Rectal smooth muscle tissue (tissue), 1 donor: ENCODE measurements around the gene AP2A2.
"Not testable (repeated sequence)": the region's sequence is repeated elsewhere in the genome, so short reads cannot be mapped to it uniquely, and the experiment has no call there.

ENCODE experiments used
- H3K27ac ChIP-seq: one replicate; pipeline ENCODE4 v1.7.0; 2013; ENCODE audit warnings: low read depth, low read length, inconsistent platforms
- H3K27me3 ChIP-seq: one replicate; pipeline ENCODE4 v1.7.0; 2013; ENCODE audit warnings: low read length; ENCODE audit not compliant: control insufficient read depth, insufficient read depth
- H3K36me3 ChIP-seq: one replicate; pipeline ENCODE4 v1.7.0; 2013; ENCODE audit warnings: low read length; ENCODE audit not compliant: control insufficient read depth, insufficient read depth
- H3K4me1 ChIP-seq: one replicate; pipeline ENCODE4 v1.7.0; 2013; ENCODE audit warnings: low read length; ENCODE audit not compliant: control insufficient read depth, insufficient read depth
- H3K4me3 ChIP-seq: one replicate; pipeline ENCODE4 v1.7.0; 2013; ENCODE audit warnings: low read length
- H3K9ac ChIP-seq: one replicate; pipeline ENCODE4 v1.7.0; 2013; ENCODE audit warnings: low read length

AP2A2 gene

DNA sequence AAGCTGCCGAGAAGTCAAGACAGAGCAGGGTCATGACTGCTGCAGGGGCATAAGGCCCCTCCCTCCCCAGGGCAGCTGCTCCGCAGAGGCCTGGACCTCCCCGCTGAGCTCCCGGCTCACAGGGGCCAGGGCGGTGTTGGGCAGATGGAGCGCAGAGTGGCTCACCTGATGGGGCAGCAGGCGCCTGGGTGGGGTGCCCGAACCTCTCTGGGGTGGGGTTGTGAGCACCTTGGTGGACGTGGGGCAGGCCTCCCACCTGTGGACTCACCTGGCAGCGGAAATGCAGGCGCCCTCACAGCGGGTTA is 87.9 kb downstream of the AP2A2 start:
- no peaks in the 10 kb centered on the region for H3K27me3 ChIP-seq
- H3K27ac ChIP-seq, result no peak overlapping the region
- peaks cover 17% of the 10 kb centered on the region for H3K36me3 ChIP-seq
- no peaks in the 10 kb centered on the region for H3K4me1 ChIP-seq
- no peak overlapping the region for H3K9ac ChIP-seq
- no peak overlapping the region for H3K4me3 ChIP-seq

DNA sequence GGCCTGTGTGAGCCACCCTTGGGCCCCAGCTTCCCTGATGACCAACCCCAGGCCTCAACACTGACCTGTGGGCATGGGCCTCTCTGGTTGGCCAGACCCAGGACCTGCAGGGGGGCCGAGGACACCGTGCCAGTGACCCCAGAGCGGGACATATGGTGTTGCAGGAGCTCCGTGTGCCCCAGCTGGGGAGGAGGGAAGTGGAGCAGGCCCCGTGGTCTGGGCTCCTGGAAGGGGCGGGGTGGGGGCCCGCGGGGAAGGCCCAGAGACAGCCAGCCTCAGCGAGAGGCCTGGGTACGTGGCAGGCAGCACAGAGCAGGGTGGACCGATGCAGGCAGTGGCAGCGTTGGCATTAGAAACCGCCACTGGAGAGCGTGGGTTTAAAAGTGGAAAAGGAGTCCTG is 88.6 kb downstream of the AP2A2 start:
- H3K4me3 ChIP-seq, result no peak overlapping the region
- H3K9ac ChIP-seq, result no peak overlapping the region
- H3K36me3 ChIP-seq, result peaks cover 17% of the 10 kb centered on the region
- no peaks in the 10 kb centered on the region for H3K27me3 ChIP-seq
- no peaks in the 10 kb centered on the region for H3K4me1 ChIP-seq
- no peak overlapping the region for H3K27ac ChIP-seq

DNA sequence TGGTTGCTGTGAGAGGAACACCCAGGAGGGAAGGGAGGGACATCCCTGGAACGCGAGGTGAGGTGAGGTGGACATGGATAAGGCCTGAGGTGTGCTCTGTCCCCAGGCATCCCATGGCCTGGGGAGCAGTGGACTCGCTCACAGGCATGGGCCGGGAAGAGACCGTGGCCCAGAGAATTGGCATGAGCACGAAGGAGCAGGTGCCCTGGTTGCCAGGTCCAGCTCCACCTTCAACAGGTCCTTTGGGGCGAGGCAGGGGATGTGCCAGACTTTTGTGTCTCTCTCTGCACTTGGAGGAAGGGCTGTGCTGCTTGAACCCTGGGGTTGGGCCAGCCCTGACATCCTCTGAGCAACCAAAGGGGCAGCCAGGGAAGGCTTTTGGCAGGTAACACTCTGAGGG is 89.4 kb downstream of the AP2A2 start:
- Histone ChIP-seq H3K36me3 (peaks cover 12% of the 10 kb centered on the region), H3K27ac (no peak overlapping the region), H3K4me1 (no peaks in the 10 kb centered on the region), H3K9ac (no peak overlapping the region), H3K4me3 (no peak overlapping the region), H3K27me3 (no peaks in the 10 kb centered on the region)

DNA sequence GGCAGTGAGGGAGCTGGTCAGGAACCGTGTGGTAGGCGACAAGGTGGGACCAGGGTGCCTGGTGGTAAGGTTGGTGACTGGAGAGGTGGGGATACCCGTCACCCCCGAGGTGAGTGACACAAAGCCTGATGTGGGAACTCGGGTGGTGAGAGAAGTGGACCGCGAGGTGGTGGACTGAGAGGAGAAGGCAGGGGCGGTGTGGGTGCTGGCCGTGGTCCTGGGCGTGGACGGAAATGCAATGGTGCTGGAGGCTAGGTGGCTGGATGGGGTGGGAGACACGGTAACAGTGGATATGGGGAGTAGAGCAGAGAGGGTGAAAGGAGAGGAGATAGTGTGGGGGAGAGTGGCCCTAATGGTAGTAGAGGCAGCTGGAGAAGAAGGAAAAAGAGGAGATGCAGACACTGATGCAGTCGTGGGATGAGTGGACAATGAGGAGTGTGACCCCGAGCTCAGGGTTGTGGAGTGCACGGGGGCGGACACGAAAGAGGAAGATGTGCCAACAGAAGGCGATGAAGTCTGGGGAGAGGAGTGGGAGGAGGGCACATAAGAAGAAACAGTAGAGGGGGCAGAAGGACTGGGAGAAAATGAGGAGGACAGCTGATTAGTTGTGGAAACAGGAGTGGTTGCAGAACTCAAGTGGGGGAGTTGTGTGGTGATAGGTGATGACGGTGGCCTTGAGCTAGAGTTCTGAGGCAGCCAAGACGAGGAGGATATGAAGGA is 90.3 kb downstream of the AP2A2 start:
- Histone ChIP-seq H3K9ac (no peak overlapping the region), H3K36me3 (peaks cover 7% of the 10 kb centered on the region), H3K4me1 (no peaks in the 10 kb centered on the region), H3K27me3 (no peaks in the 10 kb centered on the region), H3K27ac (no peak overlapping the region), H3K4me3 (no peak overlapping the region)

DNA sequence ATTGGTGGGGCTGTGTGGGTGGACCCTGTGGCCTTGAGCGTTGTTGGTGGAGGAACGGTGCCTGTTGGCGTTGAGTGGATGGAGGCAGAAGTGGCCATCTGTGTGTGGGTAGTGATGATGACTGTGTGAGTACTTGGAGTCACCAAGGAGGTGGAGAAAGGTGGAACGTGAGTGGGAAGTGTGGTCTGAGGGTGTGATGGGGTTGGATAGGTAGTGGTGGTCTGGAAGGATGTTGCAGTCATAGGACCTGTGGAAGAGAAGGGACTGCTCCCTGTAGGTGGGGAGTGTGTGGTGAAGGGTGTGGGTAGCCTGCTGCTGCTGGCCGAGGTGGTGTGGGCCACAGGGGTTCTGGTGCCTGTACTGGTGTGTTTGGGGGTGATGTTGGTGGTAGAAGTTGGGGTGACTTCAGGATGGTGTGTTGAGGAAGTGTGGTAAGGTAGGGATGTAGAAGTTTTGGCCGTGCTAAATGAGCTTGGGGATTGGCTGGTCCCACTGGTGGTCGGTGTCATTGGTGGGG is 91.0 kb downstream of the AP2A2 start:
- H3K27ac ChIP-seq, H3K4me3 ChIP-seq, H3K9ac ChIP-seq, H3K27me3 ChIP-seq, H3K36me3 ChIP-seq, H3K4me1 ChIP-seq: not testable (repeated sequence)

DNA sequence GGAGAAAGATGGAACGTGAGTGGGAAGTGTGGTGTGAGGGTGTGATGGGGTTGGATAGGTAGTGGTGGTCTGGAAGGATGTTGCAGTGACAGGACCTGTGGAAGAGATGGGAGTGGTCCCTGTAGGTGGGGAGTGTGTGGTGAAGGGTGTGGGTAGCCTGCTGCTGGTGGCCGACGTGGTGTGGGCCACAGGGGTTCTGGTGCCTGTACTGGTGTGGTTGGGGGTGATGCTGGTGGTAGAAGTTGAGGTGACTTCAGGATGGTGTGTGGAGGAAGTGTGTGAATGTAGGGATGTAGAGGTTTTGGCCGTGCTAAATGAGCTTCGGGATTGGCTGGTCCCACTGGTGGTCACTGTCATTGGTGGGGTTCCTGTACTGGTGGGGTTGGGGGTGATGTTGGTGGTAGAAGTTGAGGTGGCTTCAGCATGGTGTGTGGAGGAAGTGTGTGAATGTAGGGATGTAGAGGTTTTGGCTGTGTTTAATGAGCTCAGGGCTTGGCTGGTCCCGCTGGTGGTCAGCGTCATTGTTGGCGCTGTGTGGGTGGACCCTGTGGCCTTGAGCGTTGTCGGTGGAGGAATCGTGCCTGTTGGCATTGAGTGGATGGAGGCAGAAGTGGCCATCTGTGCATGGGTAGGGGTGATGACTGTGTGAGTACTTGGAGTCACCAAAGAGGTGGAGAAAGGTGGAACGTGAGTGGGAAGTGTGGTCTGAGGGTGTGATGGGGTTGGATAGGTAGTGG is 91.8 kb downstream of the AP2A2 start:
- Histone ChIP-seq H3K9ac (no peak overlapping the region), H3K36me3 (no peaks in the 10 kb centered on the region), H3K27ac (no peak overlapping the region), H3K27me3 (no peaks in the 10 kb centered on the region), H3K4me3 (no peak overlapping the region), H3K4me1 (no peaks in the 10 kb centered on the region)

DNA sequence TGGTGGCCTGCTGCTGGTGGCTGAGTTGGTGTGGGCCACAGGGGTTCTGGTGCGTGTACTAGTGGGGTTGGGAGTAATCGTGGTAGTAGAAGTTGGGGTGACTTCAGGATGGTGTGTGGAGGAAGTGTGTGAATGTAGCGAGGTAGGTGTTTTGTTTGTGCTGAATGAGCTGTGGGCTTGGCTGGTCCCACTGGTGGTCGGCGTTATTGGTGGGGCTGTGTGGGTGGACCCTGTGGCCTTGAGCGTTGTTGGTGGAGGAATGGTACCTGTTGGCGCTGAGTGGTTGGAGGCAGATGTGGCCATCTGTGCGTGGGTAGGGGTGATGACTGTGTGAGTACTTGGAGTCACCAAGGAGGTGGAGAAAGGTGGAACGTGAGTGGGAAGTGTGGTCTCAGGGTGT is 92.4 kb downstream of the AP2A2 start:
- H3K27ac ChIP-seq, result no peak overlapping the region
- no peak overlapping the region for H3K9ac ChIP-seq
- H3K36me3 ChIP-seq, result no peaks in the 10 kb centered on the region
- no peak overlapping the region for H3K4me3 ChIP-seq
- no peaks in the 10 kb centered on the region for H3K27me3 ChIP-seq
- no peaks in the 10 kb centered on the region for H3K4me1 ChIP-seq

DNA sequence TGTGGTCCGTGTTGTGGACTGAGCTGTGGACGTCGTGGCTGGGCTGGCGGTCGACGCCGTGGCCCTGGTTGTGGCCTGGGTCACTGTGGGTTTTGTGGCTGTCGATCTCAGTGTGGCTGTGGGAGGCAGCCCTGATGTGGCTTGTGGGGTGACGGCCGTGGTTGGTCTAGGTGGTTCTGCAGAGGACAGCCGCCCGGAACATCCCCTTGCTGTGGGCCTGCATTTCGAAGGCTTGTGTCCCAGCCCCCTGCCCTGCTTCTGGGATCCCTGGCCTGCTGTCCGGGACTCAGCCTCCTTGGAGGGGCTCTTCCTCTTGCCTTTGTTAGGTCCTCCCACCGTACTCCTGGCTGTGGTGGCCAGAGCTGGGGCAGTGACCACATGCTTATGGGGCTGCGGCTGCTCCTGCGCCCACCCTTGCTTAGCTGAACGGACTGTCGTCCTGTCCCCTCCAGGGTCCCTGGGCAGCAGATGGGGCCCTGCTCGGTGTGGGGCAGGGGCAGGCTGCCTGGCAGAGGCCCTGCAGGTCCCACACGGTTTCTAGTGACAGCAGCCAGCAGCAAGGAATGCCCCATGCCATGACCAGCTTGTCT is 93.7 kb downstream of the AP2A2 start:
- H3K27ac ChIP-seq, result no peak overlapping the region
- no peaks in the 10 kb centered on the region for H3K27me3 ChIP-seq
- no peak overlapping the region for H3K9ac ChIP-seq
- H3K4me1 ChIP-seq, result no peaks in the 10 kb centered on the region
- no peaks in the 10 kb centered on the region for H3K36me3 ChIP-seq
- no peak overlapping the region for H3K4me3 ChIP-seq

DNA sequence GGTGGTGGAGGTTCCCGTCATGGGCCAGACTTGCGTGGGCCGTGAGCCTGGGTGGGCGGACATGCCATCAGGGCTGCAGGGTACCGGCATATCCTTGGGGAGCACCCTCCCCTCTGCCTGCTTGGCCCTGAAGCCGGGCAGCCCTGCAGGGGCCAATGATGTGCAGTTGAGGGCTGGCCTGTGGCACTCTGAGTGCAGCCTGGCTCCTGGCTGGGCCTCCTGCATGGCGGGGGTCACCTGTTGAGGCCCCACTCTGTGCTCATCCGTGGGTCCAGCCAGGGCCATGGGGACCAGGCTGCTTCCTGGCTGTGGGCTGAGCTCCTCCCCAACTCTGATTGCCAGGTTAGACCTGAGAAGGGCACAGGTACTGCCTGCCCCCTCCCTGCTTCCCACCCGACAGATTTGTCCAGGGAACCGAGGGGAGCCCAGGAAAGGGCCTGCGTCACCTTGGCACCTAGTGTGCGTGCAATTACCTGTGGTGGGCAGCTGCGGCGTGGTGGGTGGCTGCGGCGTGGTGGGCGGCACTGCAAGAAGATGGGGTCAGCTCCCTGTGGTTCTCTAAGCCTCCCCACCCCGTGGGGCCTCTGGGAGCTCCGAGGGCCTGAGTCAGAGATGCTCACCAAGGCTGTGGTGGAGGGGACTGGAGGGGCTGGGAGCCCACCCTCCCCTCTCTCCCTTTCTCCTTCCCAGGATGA is 94.7 kb downstream of the AP2A2 start:
- no peaks in the 10 kb centered on the region for H3K27me3 ChIP-seq
- no peak overlapping the region for H3K9ac ChIP-seq
- no peak overlapping the region for H3K27ac ChIP-seq
- no peaks in the 10 kb centered on the region for H3K4me1 ChIP-seq
- H3K4me3 ChIP-seq, result no peak overlapping the region
- no peaks in the 10 kb centered on the region for H3K36me3 ChIP-seq

DNA sequence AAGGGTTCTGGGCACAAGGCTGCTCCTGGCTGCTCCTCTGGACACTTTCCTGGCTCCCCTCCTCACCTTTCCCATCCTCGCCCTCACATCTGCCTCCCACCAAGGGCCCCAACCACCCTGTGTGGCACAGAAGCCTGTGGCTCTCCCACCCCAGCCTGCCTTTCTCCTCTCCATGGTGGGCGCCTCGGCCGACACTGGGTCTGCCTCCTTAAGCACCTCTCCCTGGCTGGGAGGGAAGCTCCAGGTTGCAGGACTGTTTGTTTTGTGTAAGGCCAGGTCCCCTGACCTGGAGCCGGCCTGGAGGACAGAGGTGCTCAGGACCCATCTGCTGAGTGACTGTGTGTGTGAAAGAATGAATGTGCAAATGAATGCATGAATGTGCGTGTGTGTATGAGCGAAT is 96.7 kb downstream of the AP2A2 start:
- H3K9ac ChIP-seq, result no peak overlapping the region
- H3K4me3 ChIP-seq, result no peak overlapping the region
- H3K27ac ChIP-seq, result no peak overlapping the region
- no peaks in the 10 kb centered on the region for H3K27me3 ChIP-seq
- H3K4me1 ChIP-seq, result no peaks in the 10 kb centered on the region
- no peaks in the 10 kb centered on the region for H3K36me3 ChIP-seq

DNA sequence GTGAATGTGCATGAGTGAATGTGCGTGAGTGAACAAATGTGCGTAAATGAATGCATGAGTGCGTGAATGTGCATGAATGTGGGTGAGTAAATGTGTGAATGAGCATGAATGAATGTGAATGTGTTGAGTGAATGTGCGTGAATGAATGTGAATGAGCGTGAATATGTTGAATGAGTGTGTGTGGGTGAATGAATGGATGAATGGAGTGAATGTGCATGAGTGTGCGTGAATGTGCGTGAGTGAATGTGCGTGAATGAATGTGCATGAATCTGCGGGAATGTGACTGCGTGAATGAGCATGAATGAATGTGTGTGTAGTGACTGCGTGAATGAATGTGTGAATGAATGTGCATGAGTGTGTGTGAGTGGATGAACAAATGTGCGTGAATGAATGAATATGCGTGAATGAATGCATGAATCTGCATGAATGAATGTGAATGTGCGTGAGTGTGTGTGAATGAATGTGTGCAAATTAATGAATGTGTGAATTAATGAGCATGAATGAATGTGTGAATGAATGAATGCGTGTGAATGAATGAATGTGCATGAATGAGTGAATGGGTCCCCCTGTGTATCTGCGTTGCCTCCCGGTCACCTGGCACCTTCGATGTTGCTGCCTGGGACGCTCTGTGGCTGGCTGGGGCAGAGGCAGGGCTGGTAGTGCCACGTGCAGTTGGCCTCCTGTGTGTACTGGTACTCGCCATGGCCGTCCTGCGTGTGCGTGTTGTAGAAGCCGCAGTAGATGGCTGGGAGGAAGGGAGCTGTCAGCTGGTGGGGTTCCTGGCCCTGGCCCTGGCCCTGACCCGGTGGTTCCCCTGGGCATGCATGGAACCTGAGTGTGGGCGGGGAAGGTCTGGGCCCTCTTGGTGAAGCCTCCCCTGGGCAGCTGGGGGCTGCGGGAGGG is 97.5 kb downstream of the AP2A2 start:
- no peaks in the 10 kb centered on the region for H3K27me3 ChIP-seq
- H3K4me3 ChIP-seq, result no peak overlapping the region
- no peak overlapping the region for H3K27ac ChIP-seq
- no peaks in the 10 kb centered on the region for H3K36me3 ChIP-seq
- H3K9ac ChIP-seq, result no peak overlapping the region
- no peaks in the 10 kb centered on the region for H3K4me1 ChIP-seq
